Ovary (tissue), 3 donors: ENCODE results near the gene ABHD8.

Source experiments
- POLR2A ChIP-seq: fragments of 450-650 bp; IDR thresholded peaks from one replicate; pipeline ENCODE4 v1.6.1; 2017; ENCODE audit warnings: antibody characterized with exemption, mild to moderate bottlenecking, moderate library complexity
- TF ChIP-seq, protein P1 (sequence below), 3 donors: fragments of 450-650 bp in 2 of 3; fragments of 200-600 bp in 1 of 3; IDR thresholded peaks; one replicate each; pipeline versions ENCODE4 v1.5.1 to v1.8.0; 2016 to 2022; ENCODE audit warnings: antibody characterized with exemption in 3 of 3, mild to moderate bottlenecking in 1 of 3
- donor health status: DM: no; HTN: no; CAD: no.

DNA sequence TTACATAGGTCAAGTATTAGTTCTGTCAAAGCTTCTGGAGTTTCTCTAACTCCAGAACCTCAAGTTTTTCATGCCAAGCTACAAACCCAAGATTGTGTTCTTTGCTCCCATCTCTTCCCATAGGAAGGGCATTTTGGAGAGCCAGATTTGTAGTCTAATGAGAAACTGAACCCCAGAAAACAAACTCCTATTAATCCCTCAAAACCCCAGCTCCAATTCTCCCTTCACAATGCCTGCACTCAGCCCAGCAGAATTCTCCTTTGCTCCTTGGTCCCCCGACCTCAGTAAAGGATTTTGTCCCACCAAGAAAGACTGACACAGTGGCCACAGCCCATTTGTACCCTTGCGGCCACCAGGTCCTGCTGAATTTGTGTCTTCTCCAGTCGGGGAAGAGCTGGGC lies 47.1 kb downstream of the ABHD8 start:
- no peak for TF ChIP-seq POLR2A
- TF ChIP-seq, protein P1, sequence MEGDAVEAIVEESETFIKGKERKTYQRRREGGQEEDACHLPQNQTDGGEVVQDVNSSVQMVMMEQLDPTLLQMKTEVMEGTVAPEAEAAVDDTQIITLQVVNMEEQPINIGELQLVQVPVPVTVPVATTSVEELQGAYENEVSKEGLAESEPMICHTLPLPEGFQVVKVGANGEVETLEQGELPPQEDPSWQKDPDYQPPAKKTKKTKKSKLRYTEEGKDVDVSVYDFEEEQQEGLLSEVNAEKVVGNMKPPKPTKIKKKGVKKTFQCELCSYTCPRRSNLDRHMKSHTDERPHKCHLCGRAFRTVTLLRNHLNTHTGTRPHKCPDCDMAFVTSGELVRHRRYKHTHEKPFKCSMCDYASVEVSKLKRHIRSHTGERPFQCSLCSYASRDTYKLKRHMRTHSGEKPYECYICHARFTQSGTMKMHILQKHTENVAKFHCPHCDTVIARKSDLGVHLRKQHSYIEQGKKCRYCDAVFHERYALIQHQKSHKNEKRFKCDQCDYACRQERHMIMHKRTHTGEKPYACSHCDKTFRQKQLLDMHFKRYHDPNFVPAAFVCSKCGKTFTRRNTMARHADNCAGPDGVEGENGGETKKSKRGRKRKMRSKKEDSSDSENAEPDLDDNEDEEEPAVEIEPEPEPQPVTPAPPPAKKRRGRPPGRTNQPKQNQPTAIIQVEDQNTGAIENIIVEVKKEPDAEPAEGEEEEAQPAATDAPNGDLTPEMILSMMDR (IDR thresholded peaks at IDR 0.05) = no peak
